ENCODE data around the gene AURKA.

The AURKA gene

DNA sequence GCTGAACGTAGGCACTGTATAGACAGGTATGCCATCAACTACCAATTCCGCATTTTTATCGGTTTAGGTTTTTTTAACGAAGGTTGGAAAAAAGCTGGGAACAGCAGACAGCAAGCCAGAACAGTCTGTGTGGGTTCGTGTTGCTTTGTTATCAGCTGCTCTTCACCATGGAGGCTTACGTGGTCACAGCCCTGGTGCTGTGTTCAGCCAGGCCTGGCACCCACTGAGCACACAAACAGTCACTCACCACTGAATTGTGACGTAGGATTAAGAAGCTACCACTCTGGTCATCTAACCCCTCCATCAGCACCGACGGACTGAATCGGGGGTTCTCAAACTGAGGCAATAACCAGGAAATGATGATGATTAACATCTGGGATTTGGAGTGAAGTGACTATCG lies 20.0 kb downstream of the AURKA start:
- no peak for DNase-seq (ENCODE audit: low spot score)
- TF ChIP-seq, protein P1, sequence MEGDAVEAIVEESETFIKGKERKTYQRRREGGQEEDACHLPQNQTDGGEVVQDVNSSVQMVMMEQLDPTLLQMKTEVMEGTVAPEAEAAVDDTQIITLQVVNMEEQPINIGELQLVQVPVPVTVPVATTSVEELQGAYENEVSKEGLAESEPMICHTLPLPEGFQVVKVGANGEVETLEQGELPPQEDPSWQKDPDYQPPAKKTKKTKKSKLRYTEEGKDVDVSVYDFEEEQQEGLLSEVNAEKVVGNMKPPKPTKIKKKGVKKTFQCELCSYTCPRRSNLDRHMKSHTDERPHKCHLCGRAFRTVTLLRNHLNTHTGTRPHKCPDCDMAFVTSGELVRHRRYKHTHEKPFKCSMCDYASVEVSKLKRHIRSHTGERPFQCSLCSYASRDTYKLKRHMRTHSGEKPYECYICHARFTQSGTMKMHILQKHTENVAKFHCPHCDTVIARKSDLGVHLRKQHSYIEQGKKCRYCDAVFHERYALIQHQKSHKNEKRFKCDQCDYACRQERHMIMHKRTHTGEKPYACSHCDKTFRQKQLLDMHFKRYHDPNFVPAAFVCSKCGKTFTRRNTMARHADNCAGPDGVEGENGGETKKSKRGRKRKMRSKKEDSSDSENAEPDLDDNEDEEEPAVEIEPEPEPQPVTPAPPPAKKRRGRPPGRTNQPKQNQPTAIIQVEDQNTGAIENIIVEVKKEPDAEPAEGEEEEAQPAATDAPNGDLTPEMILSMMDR (IDR thresholded peaks at IDR 0.05; ENCODE audit: extremely low read depth, missing control alignments), result no peak

GRCh38 chr20:56369179-56369578 lies 22.8 kb downstream of the AURKA start:
- TF ChIP-seq, protein P1 (IDR thresholded peaks at IDR 0.05; ENCODE audit: extremely low read depth, missing control alignments), result no peak
- no peak for DNase-seq (ENCODE audit: low spot score)

DNA sequence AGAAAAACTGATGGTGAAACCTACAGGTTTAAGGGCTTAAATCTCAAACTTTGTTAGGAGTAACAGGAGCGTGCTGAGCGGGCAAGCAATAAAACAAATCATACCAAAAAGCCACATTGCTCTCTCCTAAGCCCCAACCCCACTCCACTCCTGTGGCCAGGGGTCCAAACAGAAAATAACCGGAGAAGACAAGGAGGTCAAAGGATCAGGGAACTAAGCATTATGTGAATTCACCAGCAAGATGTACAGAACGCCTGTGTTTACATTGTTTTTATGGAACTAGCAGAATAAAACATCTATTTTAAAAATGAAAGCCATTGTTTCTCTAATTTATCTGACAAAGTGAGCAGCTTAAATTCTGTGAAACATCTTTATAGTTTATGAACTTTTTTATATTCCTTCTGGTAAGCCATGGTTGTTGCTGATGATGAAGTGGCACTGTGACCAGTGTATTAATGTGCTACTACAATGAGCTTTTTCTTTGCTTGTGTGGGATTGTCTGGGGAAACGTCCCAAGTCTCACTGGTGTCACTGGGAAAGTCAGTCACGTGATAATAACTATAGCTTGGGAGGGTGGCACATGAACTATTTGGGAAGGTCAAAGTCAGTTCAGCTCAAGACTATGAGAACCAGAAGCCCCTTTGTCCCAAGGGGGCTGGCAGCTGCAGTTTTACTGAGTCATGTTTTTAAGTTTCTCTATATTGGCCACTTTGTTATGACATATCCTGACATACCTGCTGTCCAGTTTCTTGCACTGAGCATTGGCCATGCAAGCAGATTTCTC lies 23.5 kb downstream of the AURKA start:
- TF ChIP-seq, protein P1 (IDR thresholded peaks at IDR 0.05; ENCODE audit: extremely low read depth, missing control alignments), result no peak
- no peak for DNase-seq (ENCODE audit: low spot score)

GRCh38 chr20:56363491-56363890 lies 28.5 kb downstream of the AURKA start:
- TF ChIP-seq, protein P1 (IDR thresholded peaks at IDR 0.05; ENCODE audit: extremely low read depth, missing control alignments), result no peak

GRCh38 chr20:56362833-56363413 lies 29.1 kb downstream of the AURKA start:
- TF ChIP-seq, protein P1 (IDR thresholded peaks at IDR 0.05; ENCODE audit: extremely low read depth, missing control alignments), result no peak
- DNase-seq (ENCODE audit: low spot score), result no peak

More at GRCh38 chr20:56363491-56363890, 28.5 kb downstream of the AURKA start:
- DNase-seq (ENCODE audit: low spot score), result no peak

GRCh38 chr20:56361900-56362299 lies 30.1 kb downstream of the AURKA start:
- no peak for DNase-seq (ENCODE audit: low spot score)
- TF ChIP-seq, protein P1 (IDR thresholded peaks at IDR 0.05; ENCODE audit: extremely low read depth, missing control alignments), result no peak

- TF ChIP-seq, protein P1 (IDR thresholded peaks at IDR 0.05; ENCODE audit: extremely low read depth, missing control alignments), result no peak
Measured at GRCh38 chr20:56360908-56361205, 31.2 kb downstream of the AURKA start.

More at GRCh38 chr20:56360908-56361205, 31.2 kb downstream of the AURKA start:
- DNase-seq (ENCODE audit: low spot score), result no peak

Data from GM20000 (cell line).